NCI-H748 (cell line): Measurements from ENCODE around the gene CXCR5.
A peak's percentile ranks its signal among the peaks of the same experiment; 100 is the strongest.

Experiments
- DNase-seq: peaks from one replicate; lab custom pipeline; 2025; ENCODE audit not compliant: unreplicated experiment; lab: John Stamatoyannopoulos, UW

The CXCR5 gene

GRCh38 chr11:118876286-118876685 is 7.4 kb upstream of the CXCR5 start:
- no peak for DNase-seq

- DNase-seq: no peak
Observed at GRCh38 chr11:118877487-118878162, 6.1 kb upstream of the CXCR5 start.

GRCh38 chr11:118878163-118878563 is 5.5 kb upstream of the CXCR5 start:
- DNase-seq: no peak

GRCh38 chr11:118881228-118881627 is 2.5 kb upstream of the CXCR5 start:
- DNase-seq: no peak

GRCh38 chr11:118882491-118882890 is 1.2 kb upstream of the CXCR5 start:
- DNase-seq: no peak

GRCh38 chr11:118883004-118883367 is 706 bp upstream of the CXCR5 start:
- no peak for DNase-seq

GRCh38 chr11:118884875-118885274 is 1.2 kb downstream of the CXCR5 start:
- DNase-seq: no peak

- no peak for DNase-seq
Observed at GRCh38 chr11:118885319-118885718, 1.6 kb downstream of the CXCR5 start.

GRCh38 chr11:118885831-118886565 is 2.3 kb downstream of the CXCR5 start:
- DNase-seq: no peak

- no peak for DNase-seq
Observed at GRCh38 chr11:118886681-118887111, 3.0 kb downstream of the CXCR5 start.

GRCh38 chr11:118887206-118887605 is 3.5 kb downstream of the CXCR5 start:
- no peak for DNase-seq

GRCh38 chr11:118888398-118888797 is 4.7 kb downstream of the CXCR5 start:
- DNase-seq: no peak

GRCh38 chr11:118889797-118890196 is 6.1 kb downstream of the CXCR5 start:
- no peak for DNase-seq

- DNase-seq: peak; percentile 81
Observed at GRCh38 chr11:118892514-118892913, 8.8 kb downstream of the CXCR5 start.

- DNase-seq: no peak
Observed at GRCh38 chr11:118892964-118893363, 9.3 kb downstream of the CXCR5 start.

GRCh38 chr11:118893662-118894061 is 10.0 kb downstream of the CXCR5 start:
- no peak for DNase-seq

- no peak for DNase-seq
Observed at GRCh38 chr11:118894192-118894591, 10.5 kb downstream of the CXCR5 start.

- DNase-seq: no peak
Observed at GRCh38 chr11:118895093-118896039, 11.7 kb downstream of the CXCR5 start.

GRCh38 chr11:118896472-118896913 is 12.8 kb downstream of the CXCR5 start:
- no peak for DNase-seq

- no peak for DNase-seq
Observed at GRCh38 chr11:118896921-118897591, 13.4 kb downstream of the CXCR5 start.
